ENCODE measurements around the gene MAGI1.

Gene MAGI1

GRCh38 chr3:65318231-65318630, 720.5 kb downstream of the MAGI1 start:
- ATAC-seq = no peak
- TF ChIP-seq SNAI2 (CRISPR knock-in tag; IDR thresholded peaks at IDR 0.05) (no peak), OSR1 (CRISPR knock-in tag; IDR thresholded peaks at IDR 0.05) (no peak), CSDC2 (CRISPR knock-in tag; IDR thresholded peaks at IDR 0.05) (no peak), ZNF70 (CRISPR knock-in tag; IDR thresholded peaks at IDR 0.05) (no peak), CSRNP3 (CRISPR knock-in tag; IDR thresholded peaks at IDR 0.05) (no peak), ZNF565 (CRISPR knock-in tag; conservative IDR thresholded peaks at IDR 0.05; ENCODE audit: low read depth) (no peak), ZFP30 (CRISPR knock-in tag; IDR thresholded peaks at IDR 0.05) (no peak), POU6F1 (CRISPR knock-in tag; IDR thresholded peaks at IDR 0.05; ENCODE audit: borderline replicate concordance, low read depth) (no peak), GLIS3 (CRISPR knock-in tag; IDR thresholded peaks at IDR 0.05) (no peak), ARNTL (CRISPR knock-in tag; IDR thresholded peaks at IDR 0.05; ENCODE audit: borderline replicate concordance, low read depth) (no peak), ZFP3 (CRISPR knock-in tag; IDR thresholded peaks at IDR 0.05) (no peak), ZC3H10 (CRISPR knock-in tag; IDR thresholded peaks at IDR 0.05) (no peak), RARB (CRISPR knock-in tag; IDR thresholded peaks at IDR 0.05) (no peak)
- TF ChIP-seq, protein P1, sequence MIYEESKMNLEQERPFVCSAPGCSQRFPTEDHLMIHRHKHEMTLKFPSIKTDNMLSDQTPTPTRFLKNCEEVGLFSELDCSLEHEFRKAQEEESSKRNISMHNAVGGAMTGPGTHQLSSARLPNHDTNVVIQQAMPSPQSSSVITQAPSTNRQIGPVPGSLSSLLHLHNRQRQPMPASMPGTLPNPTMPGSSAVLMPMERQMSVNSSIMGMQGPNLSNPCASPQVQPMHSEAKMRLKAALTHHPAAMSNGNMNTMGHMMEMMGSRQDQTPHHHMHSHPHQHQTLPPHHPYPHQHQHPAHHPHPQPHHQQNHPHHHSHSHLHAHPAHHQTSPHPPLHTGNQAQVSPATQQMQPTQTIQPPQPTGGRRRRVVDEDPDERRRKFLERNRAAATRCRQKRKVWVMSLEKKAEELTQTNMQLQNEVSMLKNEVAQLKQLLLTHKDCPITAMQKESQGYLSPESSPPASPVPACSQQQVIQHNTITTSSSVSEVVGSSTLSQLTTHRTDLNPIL (CRISPR knock-in tag; IDR thresholded peaks at IDR 0.05; ENCODE audit: low read depth) = no peak

DNA sequence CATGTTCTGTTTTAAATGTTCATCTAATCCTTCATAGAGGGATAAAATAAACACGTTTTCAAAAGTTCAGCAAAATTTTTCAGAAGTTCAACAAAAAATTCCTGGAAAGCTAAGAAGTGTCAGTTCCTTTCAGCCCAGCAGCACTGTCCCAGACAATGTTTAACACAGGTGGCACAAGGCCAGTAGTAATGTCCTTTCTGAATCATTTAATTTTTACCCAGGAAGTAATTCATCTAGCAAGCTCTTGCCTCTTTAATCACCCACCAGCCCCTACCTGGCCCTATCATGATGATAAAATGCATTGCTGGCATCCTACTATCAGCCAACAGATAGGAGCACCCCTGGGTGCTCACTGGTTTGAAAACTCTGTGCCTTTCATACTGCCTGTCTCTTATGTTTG, 723.8 kb downstream of the MAGI1 start:
- TF ChIP-seq ISL1 (CRISPR knock-in tag; IDR thresholded peaks at IDR 0.05) (no peak), ZNF8 (CRISPR knock-in tag; IDR thresholded peaks at IDR 0.05) (no peak), POU6F1 (CRISPR knock-in tag; IDR thresholded peaks at IDR 0.05; ENCODE audit: borderline replicate concordance, low read depth) (no peak), BACH2 (CRISPR knock-in tag; IDR thresholded peaks at IDR 0.05; ENCODE audit: borderline replicate concordance) (no peak), RARB (CRISPR knock-in tag; IDR thresholded peaks at IDR 0.05) (no peak)
- TF ChIP-seq, protein P2, sequence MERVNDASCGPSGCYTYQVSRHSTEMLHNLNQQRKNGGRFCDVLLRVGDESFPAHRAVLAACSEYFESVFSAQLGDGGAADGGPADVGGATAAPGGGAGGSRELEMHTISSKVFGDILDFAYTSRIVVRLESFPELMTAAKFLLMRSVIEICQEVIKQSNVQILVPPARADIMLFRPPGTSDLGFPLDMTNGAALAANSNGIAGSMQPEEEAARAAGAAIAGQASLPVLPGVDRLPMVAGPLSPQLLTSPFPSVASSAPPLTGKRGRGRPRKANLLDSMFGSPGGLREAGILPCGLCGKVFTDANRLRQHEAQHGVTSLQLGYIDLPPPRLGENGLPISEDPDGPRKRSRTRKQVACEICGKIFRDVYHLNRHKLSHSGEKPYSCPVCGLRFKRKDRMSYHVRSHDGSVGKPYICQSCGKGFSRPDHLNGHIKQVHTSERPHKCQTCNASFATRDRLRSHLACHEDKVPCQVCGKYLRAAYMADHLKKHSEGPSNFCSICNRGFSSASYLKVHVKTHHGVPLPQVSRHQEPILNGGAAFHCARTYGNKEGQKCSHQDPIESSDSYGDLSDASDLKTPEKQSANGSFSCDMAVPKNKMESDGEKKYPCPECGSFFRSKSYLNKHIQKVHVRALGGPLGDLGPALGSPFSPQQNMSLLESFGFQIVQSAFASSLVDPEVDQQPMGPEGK (CRISPR knock-in tag; IDR thresholded peaks at IDR 0.05; ENCODE audit: borderline replicate concordance) = no peak

DNA sequence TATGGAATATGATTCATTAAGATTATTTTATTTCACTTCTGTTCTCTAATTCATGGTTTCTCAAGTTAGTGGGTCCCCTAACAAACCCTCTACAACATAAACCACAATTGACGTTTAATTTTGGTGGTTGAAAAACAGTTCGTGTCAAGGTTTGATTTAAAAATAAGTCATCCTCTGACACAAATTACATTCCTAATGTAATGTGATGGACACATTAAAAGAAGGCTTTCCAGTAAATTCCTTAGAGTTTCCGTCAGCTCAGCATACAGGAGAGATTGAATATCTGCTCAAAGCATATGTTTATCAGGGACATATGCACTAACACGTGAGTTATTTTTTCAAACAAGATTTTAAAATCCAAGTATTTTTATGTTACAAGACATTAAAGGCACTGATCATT, 724.4 kb downstream of the MAGI1 start:
- no peak for ATAC-seq
- no peak for TF ChIP-seq CSRNP3 (CRISPR knock-in tag; IDR thresholded peaks at IDR 0.05)

More for the DNA sequence above, 723.8 kb downstream of the MAGI1 start:
- no peak for ATAC-seq

- TF ChIP-seq TCF4 (CRISPR knock-in tag; IDR thresholded peaks at IDR 0.05; ENCODE audit: borderline replicate concordance) (0 out of 2 replicates have a peak, but pooled peaks have one; percentile 15), ZNF70 (CRISPR knock-in tag; IDR thresholded peaks at IDR 0.05) (no peak)
Observed at GRCh38 chr3:65313666-65314065, 725.1 kb downstream of the MAGI1 start.

More at GRCh38 chr3:65313666-65314065, 725.1 kb downstream of the MAGI1 start:
- ATAC-seq = no peak
